HEK293T (cell line): Measurements from ENCODE around the gene MRPL19.

Experiments
- CTCF ChIA-PET: fragments of 350-600 bp; formaldehyde crosslinking; extraction: SDS; loops from one replicate; lab custom pipeline; 2021; ENCODE audit warnings: antibody characterized with exemption, inconsistent platforms; lab: Yijun Ruan, JAX
- POLR2A ChIA-PET: fragments of 350-600 bp; formaldehyde crosslinking; extraction: SDS; loops from one replicate; lab custom pipeline; 2020; ENCODE audit warnings: antibody characterized with exemption, inconsistent platforms; lab: Yijun Ruan, JAX
- DNase-seq: peaks from one replicate; pipeline ENCODE4 v3.0.0; 2012; ENCODE audit warnings: mixed read lengths; ENCODE audit errors: extremely low spot score
- ARNT ChIP-seq: fragments of 450-650 bp; IDR thresholded peaks from 2 replicates; pipeline ENCODE4 v1.6.1; 2017; ENCODE audit warnings: mild to moderate bottlenecking
- BHLHE40 ChIP-seq: fragments of 450-650 bp; IDR thresholded peaks from 2 replicates; pipeline ENCODE4 v1.6.1; 2016; ENCODE audit warnings: mild to moderate bottlenecking, moderate library complexity, borderline replicate concordance
- CTBP1 ChIP-seq: fragments of 450-650 bp; IDR thresholded peaks from 2 replicates; pipeline ENCODE4 v1.6.1; 2016; ENCODE audit warnings: borderline replicate concordance
- ELF4 ChIP-seq: fragments of 450-650 bp; IDR thresholded peaks from 2 replicates; pipeline ENCODE4 v1.6.1; 2017; ENCODE audit warnings: antibody characterized with exemption
- FOXA1 ChIP-seq: fragments of 450-650 bp; IDR thresholded peaks from 2 replicates; pipeline ENCODE4 v1.6.1; 2016; ENCODE audit warnings: mild to moderate bottlenecking
- FOXK2 ChIP-seq: fragments of 450-650 bp; IDR thresholded peaks from 2 replicates; pipeline ENCODE4 v1.6.1; 2016; ENCODE audit warnings: mild to moderate bottlenecking
- FOXM1 ChIP-seq: fragments of 450-650 bp; IDR thresholded peaks from 2 replicates; pipeline ENCODE4 v1.6.1; 2017; ENCODE audit warnings: mild to moderate bottlenecking, borderline replicate concordance
- HDGF ChIP-seq: fragments of 450-650 bp; IDR thresholded peaks from 2 replicates; pipeline ENCODE4 v1.6.1; 2017; ENCODE audit warnings: antibody characterized with exemption, borderline replicate concordance
- L3MBTL2 ChIP-seq: fragments of 450-650 bp; conservative IDR thresholded peaks from 2 replicates; pipeline ENCODE4 v1.6.1; 2016; ENCODE audit warnings: mild to moderate bottlenecking
- LEF1 ChIP-seq: fragments of 450-650 bp; IDR thresholded peaks from 2 replicates; pipeline ENCODE4 v1.6.1; 2017; ENCODE audit warnings: mild to moderate bottlenecking, borderline replicate concordance
- NFRKB ChIP-seq: fragments of 450-650 bp; IDR thresholded peaks from 2 replicates; pipeline ENCODE4 v1.6.1; 2016; ENCODE audit warnings: mild to moderate bottlenecking, moderate library complexity
- PKNOX1 ChIP-seq: fragments of 450-650 bp; IDR thresholded peaks from 2 replicates; pipeline ENCODE4 v1.6.1; 2016
- SP1 ChIP-seq: fragments of 450-650 bp; IDR thresholded peaks from 2 replicates; pipeline ENCODE4 v1.6.1; 2017
- SUZ12 ChIP-seq: fragments of 450-650 bp; IDR thresholded peaks from 2 replicates; pipeline ENCODE4 v1.6.1; 2016; ENCODE audit warnings: mild to moderate bottlenecking
- TARDBP ChIP-seq: fragments of 450-650 bp; IDR thresholded peaks from 2 replicates; pipeline ENCODE4 v1.6.1; 2016
- ZNF384 ChIP-seq: fragments of 450-650 bp; IDR thresholded peaks from 2 replicates; pipeline ENCODE4 v1.6.1; 2016

Gene MRPL19

GRCh38 chr2:75607400-75607798 is 39.2 kb upstream of the MRPL19 start:
- no peak for TF ChIP-seq ELF4
- ChIA-PET POLR2A (no interaction called here), CTCF (no interaction called here)
- DNase-seq = no peak

GRCh38 chr2:75607988-75608683 is 38.4 kb upstream of the MRPL19 start:
- no peak for DNase-seq
- POLR2A ChIA-PET = no interaction called here
- TF ChIP-seq LEF1 = no peak
- no peak for TF ChIP-seq FOXK2
- no peak for TF ChIP-seq NFRKB
- no peak for TF ChIP-seq ARNT
- no peak for TF ChIP-seq ELF4
- TF ChIP-seq L3MBTL2 = no peak
- TF ChIP-seq BHLHE40 = no peak
- TF ChIP-seq SUZ12 = no peak
- no peak for TF ChIP-seq FOXA1
- no peak for TF ChIP-seq SP1
- no peak for TF ChIP-seq FOXM1
- no peak for TF ChIP-seq PKNOX1
- TF ChIP-seq HDGF = no peak
- TF ChIP-seq CTBP1 = no peak
- no peak for TF ChIP-seq ZNF384
- CTCF ChIA-PET = interaction anchor here (0.5 to 1.8 kb wide), 9 partner anchors 11 to 144 kb away, joined by 3 to 8 read pairs (median 3); no protein-coding TSS in a partner anchor

- ChIA-PET CTCF (interaction anchor here (0.5 to 1.8 kb wide), 10 partner anchors 11 to 550 kb away, joined by 3 to 8 read pairs (median 3); no protein-coding TSS in a partner anchor), POLR2A (no interaction called here)
- TF ChIP-seq HDGF (no peak), L3MBTL2 (no peak), CTBP1 (no peak), SP1 (no peak), TARDBP (no peak), ARNT (no peak), FOXK2 (no peak), ELF4 (no peak), FOXM1 (no peak), FOXA1 (no peak)
- DNase-seq = peak; percentile 83
Observed at GRCh38 chr2:75608684-75609333, 37.8 kb upstream of the MRPL19 start.

GRCh38 chr2:75609334-75609689 is 37.3 kb upstream of the MRPL19 start:
- no peak for TF ChIP-seq L3MBTL2
- CTCF ChIA-PET = interaction anchor here (0.7 to 1.8 kb wide), 5 partner anchors 10 to 551 kb away, joined by 3 to 8 read pairs (median 6); no protein-coding TSS in a partner anchor
- no peak for DNase-seq
- POLR2A ChIA-PET = no interaction called here

- DNase-seq = no peak
- CTCF ChIA-PET = interaction anchor here (0.5 to 1.6 kb wide), 3 partner anchors 50 to 730 kb away, joined by 3 to 6 read pairs (median 5); partner anchors contain the start of gene EVA1A
- POLR2A ChIA-PET = no interaction called here
- no peak for TF ChIP-seq FOXA1
- no peak for TF ChIP-seq NFRKB
- no peak for TF ChIP-seq SP1
- no peak for TF ChIP-seq PKNOX1
- no peak for TF ChIP-seq FOXM1
- no peak for TF ChIP-seq ELF4
- TF ChIP-seq SUZ12 = no peak
- TF ChIP-seq L3MBTL2 = no peak
- TF ChIP-seq ZNF384 = no peak
- TF ChIP-seq HDGF = no peak
- TF ChIP-seq CTBP1 = no peak
- no peak for TF ChIP-seq LEF1
- no peak for TF ChIP-seq ARNT
- no peak for TF ChIP-seq FOXK2
- TF ChIP-seq TARDBP = no peak
- no peak for TF ChIP-seq BHLHE40
Observed at GRCh38 chr2:75609937-75610508, 36.6 kb upstream of the MRPL19 start.

- ChIA-PET POLR2A (no interaction called here), CTCF (interaction anchor here (0.7 to 1.6 kb wide), 2 partner anchors 50 to 146 kb away, joined by 5 to 6 read pairs; partner anchors contain the start of gene EVA1A)
Observed at GRCh38 chr2:75610671-75611070, 35.9 kb upstream of the MRPL19 start.

More at GRCh38 chr2:75610671-75611070, 35.9 kb upstream of the MRPL19 start:
- DNase-seq = no peak
- no peak for TF ChIP-seq ELF4
- TF ChIP-seq NFRKB = no peak
- TF ChIP-seq TARDBP = no peak
